IMR-90 (cell line): ENCODE measurements around the gene TRIM41. TPM values are rescaled to one million over a fixed set of nuclear protein-coding genes. Genes with fewer than 3 reads are reported as not detected.

Source experiments
- ATAC-seq: fragments of 200-7000 bp; cut with Tn5 transposase; 2 replicates; pipeline ENCODE4 v1.9.1; 2020; ENCODE audit warnings: low read depth, mild to moderate bottlenecking, moderate library complexity
- BruUV-seq: library from RNA; stranded (reverse); fragments of 400-500 nt; replicated peaks from 2 replicates; lab custom pipeline; 2021; lab: Mats Ljungman, UMichigan
- CTCF ChIA-PET: fragments of 300-600 bp; formaldehyde crosslinking; extraction: SDS; loops from one replicate; lab custom pipeline; 2021; ENCODE audit warnings: antibody characterized with exemption; lab: Yijun Ruan, JAX
- POLR2A ChIA-PET: fragments of 300-600 bp; sonication (Branson Sonifier 250); formaldehyde crosslinking; loops from one replicate; lab custom pipeline; 2022; ENCODE audit warnings: antibody characterized with exemption; ENCODE audit not compliant: unreplicated experiment; lab: Charles Lee
- DNase-seq: peaks from one replicate; pipeline ENCODE4 v3.0.0; 2013
- H2AFZ ChIP-seq: replicated peaks from 2 replicates; pipeline ENCODE3; 2013; ENCODE audit warnings: low read length, mild to moderate bottlenecking; ENCODE audit not compliant: poor library complexity
- H2AK5ac ChIP-seq: 2 replicates; pipeline ENCODE4 v1.6.1; 2013; ENCODE audit warnings: low read depth, low read length, inconsistent platforms
- H2AK9ac ChIP-seq: replicated peaks from 2 replicates; pipeline ENCODE3; 2013; ENCODE audit warnings: mild to moderate bottlenecking, low read depth, low read length, moderate library complexity; ENCODE audit not compliant: poor library complexity
- H2BK120ac ChIP-seq: 2 replicates; pipeline ENCODE4 v1.6.1; 2013; ENCODE audit warnings: low read depth, low read length, inconsistent platforms
- H2BK15ac ChIP-seq: 3 replicates; pipeline ENCODE4 v1.6.1; 2013; ENCODE audit warnings: low read depth, low read length, inconsistent platforms
- H2BK20ac ChIP-seq: 2 replicates; pipeline ENCODE4 v1.6.1; 2013; ENCODE audit warnings: low read depth, mild to moderate bottlenecking, inconsistent platforms, low read length, moderate library complexity
- H2BK5ac ChIP-seq: 2 replicates; pipeline ENCODE4 v1.6.1; 2013; ENCODE audit warnings: mild to moderate bottlenecking, low read depth, low read length, inconsistent platforms; ENCODE audit not compliant: poor library complexity, severe bottlenecking
- H3K14ac ChIP-seq: replicated peaks from 2 replicates; pipeline ENCODE4 v1.6.1; 2013; ENCODE audit warnings: low read depth, low read length, inconsistent platforms
- H3K18ac ChIP-seq: 2 replicates; pipeline ENCODE4 v1.6.1; 2013; ENCODE audit warnings: low read depth, low read length, control low read depth
- H3K23ac ChIP-seq: 2 replicates; pipeline ENCODE4 v1.6.1; 2013; ENCODE audit warnings: low read depth, low read length, inconsistent platforms
- H3K27ac ChIP-seq: 2 replicates; pipeline ENCODE4 v1.5.1; 2013; ENCODE audit warnings: mild to moderate bottlenecking, control low read depth, low read length; ENCODE audit not compliant: insufficient read depth
- H3K27me3 ChIP-seq: 2 replicates; pipeline ENCODE4 v1.6.1; 2013; ENCODE audit warnings: low read length; ENCODE audit not compliant: control insufficient read depth, insufficient read depth
- H3K36me3 ChIP-seq: 2 replicates; pipeline ENCODE4 v1.6.1; 2013; ENCODE audit warnings: low read length, mixed read lengths; ENCODE audit not compliant: control insufficient read depth, insufficient read depth
- H3K4ac ChIP-seq: 2 replicates; pipeline ENCODE4 v1.6.1; 2013; ENCODE audit warnings: low read depth, low read length, inconsistent platforms
- H3K4me1 ChIP-seq: 2 replicates; pipeline ENCODE4 v1.6.1; 2013; ENCODE audit warnings: low read length, mixed read lengths; ENCODE audit not compliant: control insufficient read depth, insufficient read depth
- H3K4me2 ChIP-seq: 2 replicates; pipeline ENCODE4 v1.6.1; 2013; ENCODE audit warnings: low read depth, mild to moderate bottlenecking, control low read depth, low read length, moderate library complexity
- H3K4me3 ChIP-seq: 2 replicates; pipeline ENCODE4 v1.5.1; 2013; ENCODE audit warnings: low read depth, mild to moderate bottlenecking, control low read depth, low read length, moderate library complexity; ENCODE audit not compliant: insufficient read depth
- H3K56ac ChIP-seq: 2 replicates; pipeline ENCODE4 v1.6.1; 2013; ENCODE audit warnings: low read length, inconsistent platforms; ENCODE audit not compliant: insufficient read depth; ENCODE audit errors: extremely low read depth
- H3K79me1 ChIP-seq, 2 experiments: 2 replicates each; pipeline ENCODE4 v1.6.1; 2013; ENCODE audit warnings: low read length in 2 of 2, inconsistent platforms in 1 of 2, low read depth in 1 of 2
- H3K9ac ChIP-seq: 2 replicates; pipeline ENCODE4 v1.6.1; 2013; ENCODE audit warnings: low read depth, low read length, control low read depth
- H3K9me1 ChIP-seq: 2 replicates; pipeline ENCODE4 v1.6.1; 2013; ENCODE audit warnings: low read length, inconsistent platforms; ENCODE audit not compliant: insufficient read depth
- H3K9me3 ChIP-seq: 2 replicates; pipeline ENCODE4 v1.6.1; 2013; ENCODE audit warnings: low read length; ENCODE audit not compliant: control insufficient read depth, insufficient read depth
- H4K20me1 ChIP-seq: 2 replicates; pipeline ENCODE4 v1.6.1; 2013; ENCODE audit warnings: low read length, inconsistent platforms; ENCODE audit not compliant: insufficient read depth
- H4K5ac ChIP-seq: 2 replicates; pipeline ENCODE4 v1.6.1; 2013; ENCODE audit warnings: mild to moderate bottlenecking, low read depth, low read length, control low read depth
- H4K8ac ChIP-seq, 2 experiments: 2 replicates each; pipeline ENCODE4 v1.6.1; 2013; ENCODE audit warnings: low read depth in 2 of 2, low read length in 2 of 2, control low read depth in 1 of 2, inconsistent platforms in 1 of 2
- H4K91ac ChIP-seq: 2 replicates; pipeline ENCODE4 v1.6.1; 2013; ENCODE audit warnings: low read depth, low read length, inconsistent platforms; ENCODE audit not compliant: insufficient read depth
- BHLHE40 ChIP-seq: fragments of 150-350 bp; IDR thresholded peaks from 2 replicates; pipeline ENCODE4 v1.6.1; 2016; ENCODE audit warnings: mild to moderate bottlenecking, low read depth, low read length
- FOS ChIP-seq: fragments of 150-350 bp; IDR thresholded peaks from 2 replicates; pipeline ENCODE4 v1.6.1; 2016; ENCODE audit warnings: low read depth, low read length
- MAFK ChIP-seq: IDR thresholded peaks from 2 replicates; pipeline ENCODE4 v1.6.1; 2012; ENCODE audit warnings: low read depth, low read length, improper control_type of control experiment
- MAZ ChIP-seq: IDR thresholded peaks from 2 replicates; pipeline ENCODE4 v1.6.1; 2012; ENCODE audit warnings: low read depth, mild to moderate bottlenecking, low read length, improper control_type of control experiment, moderate library complexity, borderline replicate concordance
- MXI1 ChIP-seq: IDR thresholded peaks from 2 replicates; pipeline ENCODE4 v1.6.1; 2012; ENCODE audit warnings: low read depth, mild to moderate bottlenecking, low read length, moderate library complexity, borderline replicate concordance
- POLR2A ChIP-seq: IDR thresholded peaks from 2 replicates; pipeline ENCODE4 v1.6.1; 2012; ENCODE audit warnings: mild to moderate bottlenecking, low read depth, low read length
- RCOR1 ChIP-seq: IDR thresholded peaks from 2 replicates; pipeline ENCODE4 v1.6.1; 2012; ENCODE audit warnings: mild to moderate bottlenecking, low read length, improper control_type of control experiment; ENCODE audit not compliant: insufficient replicate concordance
- WGBS, 2 experiments: methylation state at CpG; one replicate each; pipeline versions ENCODE4 v1.1.5 to v1.1.7; 2013; ENCODE audit warnings: missing lambda C conversion rate in 2 of 2; ENCODE audit not compliant: insufficient read length in 1 of 2; ENCODE audit errors: extremely low coverage in 2 of 2; 5-methylcytosine and 5-hydroxymethylcytosine counted together
- dilution Hi-C: fragments of 300-500 bp; cut with HindIII; formaldehyde crosslinking; loops from one replicate; pipeline ENCODE4 v1.14.3; 2018; ENCODE audit warnings: low sequenced_read_pairs; ENCODE audit not compliant: unreplicated experiment
- in situ Hi-C: fragments of 300-500 bp; cut with MboI; formaldehyde crosslinking; loops from 3 replicates; pipeline ENCODE4 v1.14.3; 2019; ENCODE audit warnings: low sequenced_read_pairs, inconsistent platforms, mixed read lengths
- intact Hi-C: fragments of 100-400 bp; cut with micrococcal nuclease; formaldehyde crosslinking; loops from 2 replicates; pipeline ENCODE4 v1.10.0; 2022
- polyA plus RNA-seq, 3 experiments: library from polyadenylated mRNA; depleted of rRNA; stranded (reverse); fragments of >200 nt; gene quantifications; 2 replicates each; pipeline ENCODE4 v1.2.3, GENCODE V29; 2012; ENCODE audit warnings: low replicate concordance in 1 of 3
- total RNA-seq: library from RNA; depleted of rRNA; stranded (reverse); fragments of >200 nt; gene quantifications from 2 replicates; pipeline ENCODE4 v1.2.3, GENCODE V29; 2012

TRIM41 gene
- total and polyA plus RNA-seq, 2 of the 4 experiments (the other 2 are of a cell fraction), result 5.9 to 15.7 TPM

GRCh38 chr5:181221792-181222629 is 1.1 kb upstream of the TRIM41 start:
- peak overlapping the region; percentile 86 for H3K4ac ChIP-seq
- H3K4me1 ChIP-seq, result peaks cover 6% of the 10 kb centered on the region
- TF ChIP-seq RCOR1 (peak; percentile 13), POLR2A (peak; percentile 74), MXI1 (no peak), BHLHE40 (peak; percentile 77), MAZ (peak; percentile 39; the same call in 1 of the 2 replicates), FOS (peak; percentile 85), MAFK (no peak)
- no TSS peak for BruUV-seq
- H3K79me1 ChIP-seq, result peaks cover 13 to 28% of the 10 kb centered on the region in 2 experiments
- H3K9me1 ChIP-seq, result peaks cover 17% of the 10 kb centered on the region
- POLR2A ChIA-PET, result no interaction called here
- peak overlapping the region; percentile 93 for H2AFZ ChIP-seq
- H3K23ac ChIP-seq, result peak overlapping the region; percentile 21; the same call in 1 of the 2 replicates
- H4K91ac ChIP-seq, result peak overlapping the region; percentile 53; the same call in 1 of the 2 replicates
- H3K4me2 ChIP-seq, result peak overlapping the region; percentile 70
- peak overlapping the region; percentile 82 for H2BK5ac ChIP-seq
- in situ Hi-C loops (no loop called here), intact Hi-C loops (loop anchor here (1.0 to 2.0 kb wide), 2 partner anchors 15 to 61 kb away; no protein-coding TSS in a partner anchor), dilution Hi-C loops (no loop called here)
- peak overlapping the region; percentile 86 for H3K14ac ChIP-seq
- peak overlapping the region; percentile 48; the same call in 1 of the 2 replicates for H2BK120ac ChIP-seq
- peak overlapping the region; percentile 46 for H4K5ac ChIP-seq
- H3K36me3 ChIP-seq, result peaks cover 1% of the 10 kb centered on the region; the same call in 1 of the 2 replicates
- H3K4me3 ChIP-seq, result peak overlapping the region; percentile 82
- H4K8ac ChIP-seq, result peak overlapping the region; percentile 65 to 82; a peak in 3 of 4 replicates
- H3K9me3 ChIP-seq, result no peaks in the 10 kb centered on the region
- ATAC-seq, result peak; percentile 55
- no peak overlapping the region for H3K18ac ChIP-seq
- H3K56ac ChIP-seq, result peak overlapping the region; percentile 93
- CTCF ChIA-PET, result interaction anchor here (1.0 to 1.1 kb wide), 2 partner anchors 15 to 33 kb away, joined by 3 read pairs; no protein-coding TSS in a partner anchor
- peaks cover 15% of the 10 kb centered on the region for H4K20me1 ChIP-seq
- H3K27ac ChIP-seq, result peak overlapping the region; percentile 73
- no peaks in the 10 kb centered on the region for H3K27me3 ChIP-seq
- WGBS, 2 experiments, result 6% methylated on average over 30 of the region's 50 CpGs; no CpG with 5 or more reads in 1 of the 2 experiments
- peak overlapping the region; percentile 66 for H2AK9ac ChIP-seq
- no peak overlapping the region for H2AK5ac ChIP-seq
- no peak overlapping the region for H2BK20ac ChIP-seq
- H3K9ac ChIP-seq, result peak overlapping the region; percentile 64
- no peak overlapping the region for H2BK15ac ChIP-seq
- peak; percentile 98 for DNase-seq
